ENCODE measurements around the gene SLC39A13. TPM values are rescaled to one million over a fixed set of nuclear protein-coding genes. Genes with fewer than 3 reads are reported as not detected.

The SLC39A13 gene
- total RNA-seq, 1 donor from 2014 or later = 118 TPM

DNA sequence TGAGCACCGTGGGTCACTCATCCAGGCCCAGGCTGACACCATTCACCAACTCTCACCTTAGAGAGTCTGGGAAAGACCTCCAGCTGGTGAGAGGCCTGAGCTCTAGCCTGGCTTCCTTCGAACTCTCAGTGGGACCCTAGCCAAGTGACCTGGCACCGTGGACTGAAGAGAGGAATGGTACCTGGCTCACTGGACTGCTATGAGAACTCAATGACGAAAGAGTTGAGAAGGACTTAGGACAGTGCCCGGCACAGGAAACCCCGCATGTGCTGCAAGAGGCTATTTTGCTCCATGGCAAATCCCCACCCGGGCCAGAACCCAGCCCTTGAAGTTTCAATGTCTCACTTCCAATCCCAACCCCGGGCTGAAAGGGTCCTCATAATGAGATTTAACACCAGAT, 41.2 kb downstream of the SLC39A13 start:
- DNase-seq (ENCODE audit: extremely low read depth, low read depth, low spot score) = no peak

DNA sequence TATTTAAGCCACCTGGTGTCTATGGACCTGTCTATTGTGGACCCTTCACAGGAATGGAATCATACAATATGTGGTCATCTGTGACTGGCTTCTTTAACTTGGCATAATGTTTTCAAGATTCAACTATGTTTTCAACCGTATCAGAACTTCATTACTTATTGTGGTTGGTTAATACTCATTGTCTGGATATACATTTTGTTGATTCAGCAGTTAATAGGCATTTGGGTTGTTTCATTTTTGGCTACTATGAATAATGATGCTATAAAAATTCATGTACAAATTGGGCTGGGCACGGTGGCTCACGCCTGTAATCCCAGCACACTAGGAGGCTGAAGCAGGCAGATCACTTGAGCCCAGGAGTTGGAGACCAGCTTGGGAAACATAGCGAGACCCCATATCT, 43.0 kb downstream of the SLC39A13 start:
- DNase-seq (ENCODE audit: extremely low read depth, low read depth, low spot score) = no peak

GRCh38 chr11:47451990-47452389, 43.6 kb downstream of the SLC39A13 start:
- no peak for DNase-seq (ENCODE audit: extremely low read depth, low read depth, low spot score)

DNA sequence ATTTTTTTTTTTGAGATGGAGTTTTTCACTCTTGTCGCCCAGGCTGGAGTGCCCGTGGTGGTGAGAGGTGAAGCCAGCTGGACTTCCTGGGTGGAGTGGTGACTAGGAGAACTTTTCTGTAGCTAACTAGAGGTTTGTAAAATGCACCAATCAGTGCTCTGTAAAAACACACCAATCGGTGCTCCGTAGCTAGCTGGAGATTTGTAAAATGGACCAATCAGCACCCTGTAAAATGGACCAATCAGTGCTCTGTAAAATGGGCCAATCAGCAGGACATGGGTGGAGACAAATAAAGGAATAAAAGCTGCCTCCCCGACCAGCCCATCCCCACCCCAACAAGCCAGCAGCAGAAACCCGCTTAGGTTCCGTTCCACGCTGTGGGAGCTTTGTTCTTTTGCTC, 45.0 kb downstream of the SLC39A13 start:
- DNase-seq (ENCODE audit: extremely low read depth, low read depth, low spot score) = no peak

DNA sequence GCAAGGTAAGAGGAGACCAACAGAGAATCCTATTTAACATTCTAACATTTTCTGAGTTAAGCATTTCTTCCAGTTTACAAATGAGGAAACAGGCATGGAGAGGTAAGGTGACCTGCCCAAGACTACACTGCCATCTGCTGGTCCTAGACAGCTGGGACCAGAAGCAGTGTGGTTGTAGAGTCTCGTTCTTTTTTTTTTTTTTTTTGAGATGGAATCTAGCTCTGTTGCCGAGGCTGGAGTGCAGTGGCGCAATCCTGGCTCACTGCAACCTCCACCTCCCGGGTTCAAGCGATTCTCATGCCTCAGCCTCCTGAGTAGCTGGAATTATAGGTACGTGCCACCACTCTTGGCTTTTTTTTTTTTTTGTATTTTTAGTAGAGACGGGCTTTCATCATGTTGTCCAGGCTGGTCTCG, 45.9 kb downstream of the SLC39A13 start:
- peak; percentile 54 for DNase-seq (ENCODE audit: extremely low read depth, low read depth, low spot score)

DNA sequence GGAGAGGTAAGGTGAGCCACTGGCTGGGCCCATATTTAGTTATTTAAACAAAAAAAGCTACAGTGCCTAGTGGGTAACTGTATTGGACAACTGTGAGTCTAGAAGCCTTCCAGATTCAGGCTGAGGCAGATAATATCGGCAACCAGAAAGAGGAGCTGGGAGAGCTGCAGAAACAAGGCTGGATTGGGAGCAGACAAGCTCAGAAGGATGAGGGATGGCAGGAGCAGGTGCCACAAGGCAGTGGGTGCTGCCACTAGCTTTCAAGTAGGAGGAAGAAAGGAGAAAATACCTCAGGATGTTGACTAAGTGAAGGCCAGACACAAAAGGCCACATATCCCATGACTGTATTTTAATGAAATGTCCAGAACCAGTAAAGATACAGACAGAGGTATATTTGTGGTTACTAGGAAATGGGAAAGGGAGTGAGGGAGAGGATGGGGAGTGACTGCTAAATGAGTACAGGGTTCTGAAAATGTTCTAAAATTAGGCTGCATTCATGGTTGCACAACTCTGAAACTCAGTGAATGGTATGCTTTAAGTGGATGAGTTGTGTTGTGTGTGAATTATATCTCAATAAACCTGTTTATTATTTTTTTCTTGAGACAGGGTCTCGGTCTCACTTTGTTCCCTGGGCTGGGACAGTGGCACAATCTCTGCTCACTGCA, 52.3 kb downstream of the SLC39A13 start:
- no peak for DNase-seq (ENCODE audit: extremely low read depth, low read depth, low spot score)

DNA sequence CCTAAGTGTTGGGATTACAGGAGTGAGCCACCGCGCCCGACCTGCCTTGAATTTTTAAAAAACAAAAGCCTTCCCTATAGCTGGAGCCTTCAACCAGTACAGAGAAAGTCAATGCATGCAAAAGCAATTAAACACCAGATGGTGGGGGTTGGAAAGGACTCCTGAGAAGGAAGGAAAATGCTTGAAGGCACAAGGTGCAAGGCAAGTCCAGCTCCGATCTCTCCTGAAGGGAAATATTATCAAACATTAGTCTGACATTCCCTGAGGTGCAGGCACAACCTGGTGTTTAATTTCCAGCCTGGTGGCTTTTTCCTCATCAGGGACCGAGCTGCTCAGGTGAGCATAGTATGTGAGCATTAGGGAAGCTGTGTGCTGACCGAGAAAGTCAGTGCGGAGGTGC, 53.5 kb downstream of the SLC39A13 start:
- DNase-seq (ENCODE audit: extremely low read depth, low read depth, low spot score) = no peak

GRCh38 chr11:47464483-47464882, 56.1 kb downstream of the SLC39A13 start:
- no peak for DNase-seq (ENCODE audit: extremely low read depth, low read depth, low spot score)

Other genes with a start within 250 kb of the SLC39A13 start
- gene ARFGAP2, start 231.7 kb upstream of the SLC39A13 start, total RNA-seq = 91.4 and 105 TPM in 2 replicates
- 16.8 and 21.6 TPM in 2 replicates for gene PACSIN3, start 222.2 kb upstream of the SLC39A13 start, total RNA-seq
- gene DDB2, start 193.6 kb upstream of the SLC39A13 start, total RNA-seq = 61.0 and 74.7 TPM in 2 replicates
- 29.9 and 53.1 TPM in 2 replicates for gene ACP2, start 159.8 kb upstream of the SLC39A13 start, total RNA-seq
- 4.1 and 7.6 TPM in 2 replicates for gene NR1H3, start 150.6 kb upstream of the SLC39A13 start, total RNA-seq
- gene MADD, start 138.5 kb upstream of the SLC39A13 start, total RNA-seq = 28.1 and 39.7 TPM in 2 replicates
- gene MYBPC3, start 55.9 kb upstream of the SLC39A13 start, total RNA-seq = not detected in 2 replicates
- gene SPI1, start 30.0 kb upstream of the SLC39A13 start, total RNA-seq = not detected in 2 replicates
- 143 and 156 TPM in 2 replicates for gene PSMC3, start 17.8 kb downstream of the SLC39A13 start, total RNA-seq
- not detected in 2 replicates for gene RAPSN, start 40.5 kb downstream of the SLC39A13 start, total RNA-seq
- gene CELF1, start 144.5 kb downstream of the SLC39A13 start, total RNA-seq = 60.1 and 106 TPM in 2 replicates
- 125 and 126 TPM in 2 replicates for gene PTPMT1, start 157.0 kb downstream of the SLC39A13 start, total RNA-seq
- 20.9 and 26.7 TPM in 2 replicates for gene KBTBD4, start 170.4 kb downstream of the SLC39A13 start, total RNA-seq
- gene NDUFS3, start 170.5 kb downstream of the SLC39A13 start, total RNA-seq = 61.5 and 71.2 TPM in 2 replicates
- not detected in 2 replicates for gene FAM180B, start 178.1 kb downstream of the SLC39A13 start, total RNA-seq
- gene C1QTNF4, start 185.8 kb downstream of the SLC39A13 start, total RNA-seq = 0.29 and 1.3 TPM in 2 replicates
- 63.5 and 81.6 TPM in 2 replicates for gene MTCH2, start 234.0 kb downstream of the SLC39A13 start, total RNA-seq

Data from glomerular endothelial cell (primary cell).